Kidney epithelial cell (primary cell): ENCODE measurements around the gene SVOPL. TPM values are rescaled to one million over a fixed set of nuclear protein-coding genes. Genes with fewer than 3 reads are reported as not detected.

Source experiments
- DNase-seq: peaks from one replicate; pipeline ENCODE4 v3.0.0-alpha.2; 2010; ENCODE audit warnings: low read depth
- H3K27me3 ChIP-seq: 2 replicates; pipeline ENCODE4 v1.6.0; 2011; ENCODE audit warnings: low read length; ENCODE audit not compliant: control insufficient read depth, insufficient read depth
- H3K36me3 ChIP-seq: 2 replicates; pipeline ENCODE4 v1.5.1; 2011; ENCODE audit warnings: low read length; ENCODE audit not compliant: control insufficient read depth, insufficient read depth
- H3K4me3 ChIP-seq: 2 replicates; pipeline ENCODE4 v1.5.1; 2011; ENCODE audit warnings: low read depth, mild to moderate bottlenecking, control low read depth, low read length
- total RNA-seq: library from RNA; depleted of rRNA; stranded (reverse); fragments of >200 nt; gene quantifications from 2 replicates; pipeline ENCODE4 v1.2.3, GENCODE V29; 2015
- TF ChIP-seq, protein P1 (sequence below): IDR thresholded peaks from 2 replicates; pipeline ENCODE4 v1.5.1; 2011; ENCODE audit warnings: mild to moderate bottlenecking, moderate library complexity, low read length, control low read depth, inconsistent platforms; ENCODE audit not compliant: insufficient read depth, poor library complexity, severe bottlenecking

Gene SVOPL
- total RNA-seq, 1 donor from 2014 or later = not detected

DNA sequence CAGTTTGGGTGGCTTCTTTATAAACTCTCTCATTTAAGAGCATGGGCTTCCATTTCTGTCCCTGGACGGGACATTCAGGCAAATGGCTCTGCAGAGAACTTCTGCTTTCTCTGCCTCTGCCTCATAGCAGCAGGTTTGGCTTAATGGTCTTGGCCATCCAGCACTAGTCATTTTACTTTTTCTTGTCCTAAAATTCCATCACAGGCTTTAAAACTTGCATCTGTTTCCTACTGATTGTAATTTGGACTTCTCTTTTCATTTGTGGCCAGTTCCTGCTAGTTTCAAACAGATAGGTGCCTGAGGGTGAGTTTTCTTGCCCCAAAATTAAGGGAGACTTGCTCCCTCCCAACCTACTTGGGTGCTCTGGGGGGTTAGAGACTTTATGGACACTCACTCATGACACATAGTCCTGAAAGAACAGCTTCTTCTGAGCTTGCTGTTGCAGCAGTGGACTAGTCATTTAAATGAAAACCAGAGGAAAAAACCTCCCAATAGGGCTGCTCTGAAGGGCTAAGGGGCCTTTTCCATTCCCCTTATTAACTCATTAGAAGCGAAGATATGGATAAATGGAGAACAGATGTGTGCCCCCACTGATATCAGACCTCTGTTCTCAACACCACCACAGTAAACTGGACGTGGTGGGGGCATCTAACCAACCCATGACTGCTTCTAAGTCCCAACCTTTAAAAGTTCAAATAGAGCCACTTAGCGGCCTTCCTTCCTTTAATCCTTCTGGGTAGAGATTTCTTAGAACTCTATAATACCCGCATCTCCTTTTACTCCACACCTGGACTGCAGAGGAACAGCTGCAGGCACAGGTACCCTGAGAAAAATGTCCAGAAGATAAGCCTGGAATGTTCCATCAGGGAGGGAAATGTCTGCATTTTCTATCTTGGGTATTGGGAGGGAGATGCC is 38.8 kb downstream of the SVOPL start:
- DNase-seq = no peak
- Histone ChIP-seq H3K36me3 (no peaks in the 10 kb centered on the region), H3K27me3 (no peaks in the 10 kb centered on the region), H3K4me3 (no peak overlapping the region)
- TF ChIP-seq, protein P1, sequence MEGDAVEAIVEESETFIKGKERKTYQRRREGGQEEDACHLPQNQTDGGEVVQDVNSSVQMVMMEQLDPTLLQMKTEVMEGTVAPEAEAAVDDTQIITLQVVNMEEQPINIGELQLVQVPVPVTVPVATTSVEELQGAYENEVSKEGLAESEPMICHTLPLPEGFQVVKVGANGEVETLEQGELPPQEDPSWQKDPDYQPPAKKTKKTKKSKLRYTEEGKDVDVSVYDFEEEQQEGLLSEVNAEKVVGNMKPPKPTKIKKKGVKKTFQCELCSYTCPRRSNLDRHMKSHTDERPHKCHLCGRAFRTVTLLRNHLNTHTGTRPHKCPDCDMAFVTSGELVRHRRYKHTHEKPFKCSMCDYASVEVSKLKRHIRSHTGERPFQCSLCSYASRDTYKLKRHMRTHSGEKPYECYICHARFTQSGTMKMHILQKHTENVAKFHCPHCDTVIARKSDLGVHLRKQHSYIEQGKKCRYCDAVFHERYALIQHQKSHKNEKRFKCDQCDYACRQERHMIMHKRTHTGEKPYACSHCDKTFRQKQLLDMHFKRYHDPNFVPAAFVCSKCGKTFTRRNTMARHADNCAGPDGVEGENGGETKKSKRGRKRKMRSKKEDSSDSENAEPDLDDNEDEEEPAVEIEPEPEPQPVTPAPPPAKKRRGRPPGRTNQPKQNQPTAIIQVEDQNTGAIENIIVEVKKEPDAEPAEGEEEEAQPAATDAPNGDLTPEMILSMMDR = no peak

DNA sequence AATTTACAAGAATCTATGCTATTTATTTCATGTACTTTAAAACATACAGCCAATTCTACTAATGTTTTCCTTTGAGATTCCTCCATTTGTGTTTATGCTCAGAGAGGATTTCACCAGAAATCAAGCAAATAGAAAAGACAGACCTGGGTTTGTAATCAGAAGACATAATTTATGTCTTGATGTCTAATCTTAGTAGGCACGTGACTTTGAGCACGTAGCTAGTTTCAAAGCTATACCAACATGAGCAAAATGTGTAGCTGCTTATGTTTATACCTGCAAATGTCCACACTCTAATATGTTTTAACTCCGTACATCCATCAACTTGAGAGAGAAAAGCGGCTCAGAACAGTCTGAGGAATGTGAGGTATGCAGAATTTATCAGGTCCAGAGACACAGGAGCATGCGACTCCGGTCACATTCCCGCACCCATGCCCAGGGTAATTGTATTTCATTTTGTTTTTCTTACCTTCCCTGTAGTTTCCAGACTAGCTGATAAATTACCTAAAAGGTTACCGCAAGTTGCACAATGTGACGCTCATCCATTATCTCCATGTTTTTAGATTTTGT is 40.0 kb downstream of the SVOPL start:
- H3K36me3 ChIP-seq = no peaks in the 10 kb centered on the region

GRCh38 chr7:138658889-138659288 is 42.3 kb downstream of the SVOPL start:
- Histone ChIP-seq H3K36me3 (no peaks in the 10 kb centered on the region), H3K27me3 (no peaks in the 10 kb centered on the region), H3K4me3 (no peak overlapping the region)
- TF ChIP-seq, protein P1 = no peak
- no peak for DNase-seq

More for the DNA sequence above, 40.0 kb downstream of the SVOPL start:
- TF ChIP-seq, protein P1 = no peak
- H3K4me3 ChIP-seq = no peak overlapping the region
- H3K27me3 ChIP-seq = no peaks in the 10 kb centered on the region
- DNase-seq = no peak

- DNase-seq = no peak
- Histone ChIP-seq H3K27me3 (no peaks in the 10 kb centered on the region), H3K4me3 (no peak overlapping the region), H3K36me3 (no peaks in the 10 kb centered on the region)
- TF ChIP-seq, protein P1 = no peak
Observed at GRCh38 chr7:138657854-138658386, 43.2 kb downstream of the SVOPL start.

GRCh38 chr7:138656952-138657351 is 44.2 kb downstream of the SVOPL start:
- Histone ChIP-seq H3K27me3 (no peaks in the 10 kb centered on the region), H3K36me3 (no peaks in the 10 kb centered on the region), H3K4me3 (no peak overlapping the region)
- no peak for DNase-seq
- TF ChIP-seq, protein P1 = no peak

DNA sequence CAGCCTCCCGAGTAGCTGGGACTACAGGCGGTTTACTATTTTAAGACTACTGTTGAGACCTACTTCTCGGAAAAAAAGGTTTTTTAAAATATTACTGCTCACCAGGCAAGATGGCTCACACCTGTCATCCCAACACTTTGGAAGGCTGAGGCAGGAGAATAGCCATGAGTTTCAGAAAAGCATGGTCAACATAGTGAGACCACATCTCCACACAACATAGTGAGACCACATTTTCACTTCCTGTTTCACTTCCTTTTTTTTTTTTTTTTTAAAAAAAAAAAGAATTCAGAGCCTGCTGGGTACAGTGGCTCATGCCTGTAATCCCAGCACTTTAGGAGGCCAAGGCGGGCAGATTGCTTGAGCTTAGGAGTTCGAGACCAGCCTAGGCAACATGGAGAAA is 46.5 kb downstream of the SVOPL start:
- no peaks in the 10 kb centered on the region for H3K36me3 ChIP-seq
- no peak overlapping the region for H3K4me3 ChIP-seq
- H3K27me3 ChIP-seq = no peaks in the 10 kb centered on the region
- TF ChIP-seq, protein P1 = no peak
- no peak for DNase-seq
